Endometrium (tissue), 2 donors: ENCODE measurements around the gene ZNF599.
"Not testable (repeated sequence)": the region's sequence is repeated elsewhere in the genome, so short reads cannot be mapped to it uniquely, and the experiment has no call there.

ENCODE experiments used
- FAIRE-seq: peaks from 2 replicates; lab custom pipeline; 2012; peaks lifted over from hg19 to GRCh38; lab: Jason Lieb, UNC
- donor health status: control.
- donor health status: control.

The ZNF599 gene

DNA sequence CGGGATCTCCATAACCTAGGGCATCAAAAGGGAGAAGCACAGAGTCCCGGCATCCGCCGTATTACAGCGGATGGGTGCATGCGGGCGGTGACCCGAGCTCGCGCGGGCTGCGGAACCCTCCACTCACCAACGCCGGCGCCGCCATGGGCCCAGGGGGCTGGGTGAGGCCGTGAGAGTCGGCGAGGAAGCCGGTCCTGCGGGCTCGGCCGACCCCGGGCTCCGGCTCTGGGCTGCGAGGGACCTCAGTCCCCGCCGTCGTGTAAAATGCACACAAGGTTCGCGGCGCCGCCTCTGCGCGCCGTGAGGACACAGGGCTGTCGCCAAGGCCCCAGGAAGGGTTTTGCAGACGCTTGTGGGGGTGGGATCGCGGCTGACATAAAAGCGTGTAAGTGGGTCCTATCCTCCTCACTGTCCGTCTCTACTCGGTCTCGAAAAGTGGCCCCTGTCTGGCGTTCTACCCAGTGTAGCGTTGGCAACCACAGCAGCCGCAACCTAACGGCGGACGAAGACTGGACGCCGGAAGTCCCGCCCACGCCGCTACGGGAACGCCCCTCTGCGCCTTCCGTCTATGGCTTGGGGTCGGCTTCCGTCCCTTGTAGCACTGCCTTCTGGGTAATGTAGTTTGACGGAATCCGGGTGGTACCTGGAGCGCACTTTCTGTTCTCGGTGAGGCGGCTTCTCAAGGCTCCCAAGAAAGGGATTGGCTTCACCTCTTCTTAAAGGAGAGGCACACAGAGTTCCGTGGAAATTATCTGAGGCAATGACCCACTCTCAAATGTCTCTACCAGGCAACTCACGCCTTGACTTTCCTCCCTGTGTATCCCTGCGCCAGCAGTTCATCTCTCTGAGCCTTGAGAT, at the start of gene ZNF599:
TSS of gene ZNF599 (minus strand) at position 519 of the 858 bp plus-strand sequence. CDS start at position 145, 374 bp downstream.
- peak; percentile 85 for FAIRE-seq

DNA sequence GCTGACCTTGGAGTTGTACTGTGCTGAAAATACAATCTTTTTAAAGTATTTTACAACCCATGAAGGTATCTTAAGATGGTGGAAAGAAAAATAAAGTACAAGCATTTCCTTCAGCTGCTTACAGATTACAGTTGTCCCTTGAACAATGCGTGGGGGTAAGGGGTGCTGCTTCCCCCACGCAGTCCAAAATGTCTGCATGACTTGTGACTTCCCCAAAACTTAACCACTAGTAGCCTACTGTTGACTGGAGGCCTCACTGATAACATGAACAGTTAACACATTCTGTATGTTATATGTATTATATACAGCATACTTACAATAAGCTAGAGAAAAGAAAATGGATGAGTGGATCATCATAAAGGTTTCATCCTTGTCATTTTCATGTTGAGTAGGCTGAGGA, 45.3 kb upstream of the ZNF599 start:
- FAIRE-seq, result no peak

GRCh38 chr19:34816708-34817107, 43.7 kb upstream of the ZNF599 start:
- no peak for FAIRE-seq

DNA sequence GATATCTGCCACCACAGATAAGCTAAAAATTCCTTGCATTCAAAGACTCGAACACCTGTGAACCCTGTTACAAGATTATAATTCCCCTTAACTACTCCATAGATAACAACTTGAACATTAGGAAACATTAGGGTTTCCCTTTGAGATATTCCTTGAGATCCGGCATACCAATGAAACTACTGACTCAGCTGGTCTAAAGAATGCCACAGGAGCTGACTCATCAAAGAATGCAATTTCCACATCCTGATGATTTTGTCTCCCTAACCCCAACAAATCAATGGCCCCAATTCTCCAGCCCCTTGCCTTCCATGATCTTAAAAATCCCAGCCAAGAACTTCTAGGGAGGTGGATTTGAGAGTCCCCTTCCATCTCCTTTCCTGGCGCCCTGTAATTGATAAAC, 35.6 kb upstream of the ZNF599 start:
- no peak for FAIRE-seq

- no peak for FAIRE-seq
These were observed 34.2 kb upstream of the ZNF599 start for GRCh38 chr19:34806976-34807860.

GRCh38 chr19:34804115-34804514, 31.1 kb upstream of the ZNF599 start:
- no peak for FAIRE-seq

DNA sequence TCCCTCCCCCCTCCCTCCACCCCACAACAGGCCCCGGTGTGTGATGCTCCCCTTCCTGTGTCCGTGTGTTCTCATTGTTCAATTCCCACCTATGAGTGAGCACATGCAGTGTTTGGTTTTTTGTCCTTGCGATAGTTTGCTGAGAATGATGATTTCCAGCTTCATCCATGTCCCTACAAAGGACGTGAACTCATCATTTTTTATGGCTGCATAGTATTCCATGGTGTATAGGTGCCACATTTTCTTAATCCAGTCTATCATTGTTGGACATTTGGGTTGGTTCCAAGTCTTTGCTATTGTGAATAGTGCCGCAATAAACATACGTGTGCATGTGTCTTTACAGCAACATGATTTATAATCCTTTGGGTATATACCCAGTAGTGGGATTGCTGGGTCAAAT, 23.9 kb upstream of the ZNF599 start:
- not testable (repeated sequence) for FAIRE-seq

DNA sequence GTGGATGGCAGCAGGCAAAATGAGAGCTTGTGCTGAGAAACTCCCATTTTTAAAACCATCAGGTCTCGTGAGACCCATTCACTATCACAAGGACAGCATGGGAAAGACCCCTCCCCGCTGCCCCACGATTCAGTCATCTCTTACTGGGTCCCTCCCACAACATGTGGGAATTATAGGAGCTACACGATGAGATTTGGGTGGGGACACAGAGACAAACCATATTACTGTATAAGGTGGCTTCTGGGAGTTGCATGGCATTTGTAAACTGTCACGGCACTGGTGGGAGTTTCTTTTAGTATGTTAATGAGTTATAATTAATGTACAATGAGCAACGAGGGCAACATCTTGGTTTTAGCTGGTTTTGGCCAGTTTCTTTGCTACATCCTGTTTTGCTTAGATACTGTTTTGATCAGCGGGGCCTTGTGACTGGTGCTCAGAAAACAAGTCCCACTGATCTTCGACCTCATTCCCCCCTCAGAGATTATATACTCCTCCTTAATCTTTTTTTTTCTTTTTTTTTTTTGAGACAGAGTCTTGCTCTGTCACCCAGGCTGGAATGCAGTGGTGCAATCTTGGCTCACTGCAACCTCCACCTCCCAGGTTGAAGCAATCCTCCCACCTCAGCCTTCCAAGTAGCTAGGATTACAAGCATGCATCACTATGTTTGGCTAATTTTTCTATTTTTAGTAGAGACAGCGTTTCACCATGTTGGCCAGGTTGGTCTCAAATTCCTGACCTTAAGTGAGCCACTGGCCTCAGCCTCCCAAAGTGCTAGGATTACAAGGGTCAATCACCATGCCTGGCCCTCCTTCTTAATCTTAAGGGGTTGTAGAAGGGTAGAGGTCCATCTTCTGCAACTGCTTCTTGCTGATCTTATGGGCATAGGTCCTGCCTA, 21.3 kb upstream of the ZNF599 start:
- FAIRE-seq, result no peak

DNA sequence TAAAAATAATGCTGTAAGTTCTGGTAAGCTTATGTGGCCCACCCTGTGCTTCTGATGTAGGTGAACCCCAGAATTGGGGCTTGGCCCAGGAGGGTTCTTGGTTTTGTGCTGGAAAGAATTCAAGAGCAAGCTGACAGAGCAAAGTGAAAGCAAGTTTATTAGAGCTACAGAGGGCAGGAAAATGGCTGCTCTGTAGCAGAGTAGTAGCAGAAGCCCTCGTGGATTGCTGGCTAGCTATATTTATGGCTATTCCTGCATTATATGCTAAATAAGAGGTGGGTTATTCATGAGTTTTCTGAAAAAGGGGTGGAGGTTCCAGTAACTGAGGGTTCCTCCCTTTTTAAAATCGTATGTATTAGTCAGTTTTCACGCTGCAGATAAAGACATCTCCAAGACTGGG, 20.6 kb upstream of the ZNF599 start:
- FAIRE-seq, result no peak

GRCh38 chr19:34788074-34788473, 15.1 kb upstream of the ZNF599 start:
- no peak for FAIRE-seq

- FAIRE-seq, result no peak
These were observed 14.2 kb upstream of the ZNF599 start for GRCh38 chr19:34787059-34787824.

- no peak for FAIRE-seq
These were observed 13.2 kb upstream of the ZNF599 start for GRCh38 chr19:34786236-34786635.

- no peak for FAIRE-seq
These were observed 6.6 kb upstream of the ZNF599 start for GRCh38 chr19:34779652-34780051.

DNA sequence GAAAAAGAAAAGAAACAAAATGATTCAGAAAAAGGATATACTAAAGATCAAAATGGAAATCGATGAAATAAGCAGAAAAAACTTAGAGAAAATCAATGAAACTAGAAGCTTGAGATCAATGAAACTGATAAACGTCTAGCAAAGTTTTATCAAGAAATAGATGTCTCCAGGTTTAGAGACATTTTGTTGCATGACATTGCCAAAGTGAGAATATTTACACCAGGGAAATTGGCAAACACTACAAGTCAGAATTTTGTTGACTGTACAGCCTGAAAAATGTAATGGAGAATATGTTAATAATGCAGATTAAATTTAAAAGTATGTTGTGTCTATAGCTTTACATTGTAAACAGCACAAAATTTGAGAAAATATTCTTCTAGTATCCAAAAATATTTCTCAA, 5.3 kb upstream of the ZNF599 start:
- no peak for FAIRE-seq

DNA sequence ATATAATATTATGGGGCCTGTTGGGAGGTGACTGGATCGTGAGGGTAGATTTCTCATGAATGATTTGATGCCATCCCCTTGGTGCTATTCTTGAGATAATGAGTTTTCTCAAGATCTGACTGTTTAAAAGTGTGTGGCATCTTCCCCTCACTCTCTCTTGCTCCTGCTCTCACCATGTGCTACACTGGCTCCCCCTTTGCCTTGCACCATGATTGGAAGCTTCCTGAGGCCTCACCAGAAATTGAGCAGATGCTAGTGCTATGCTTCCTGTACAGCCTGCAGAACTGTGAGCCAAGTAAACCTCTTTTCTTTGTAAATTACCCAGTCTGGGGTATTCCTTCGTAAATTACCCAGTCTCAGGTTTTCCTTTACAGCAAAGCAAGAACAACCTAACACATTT, 1.8 kb upstream of the ZNF599 start:
- no peak for FAIRE-seq

DNA sequence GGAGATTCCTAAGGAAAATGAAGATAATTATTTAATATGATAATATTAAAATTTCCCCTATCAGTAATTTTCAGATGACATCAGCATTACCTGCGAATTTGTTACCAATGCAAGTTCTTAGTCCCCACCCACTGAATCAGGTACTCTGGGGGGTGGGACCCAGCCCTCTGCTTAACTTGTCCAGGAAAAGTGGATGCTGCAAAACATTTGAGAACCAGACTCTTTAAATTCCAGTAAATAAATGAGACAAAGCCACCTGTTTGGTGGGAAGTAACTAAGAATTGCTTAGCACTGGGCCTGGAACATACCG, 495 bp upstream of the ZNF599 start:
- no peak for FAIRE-seq

DNA sequence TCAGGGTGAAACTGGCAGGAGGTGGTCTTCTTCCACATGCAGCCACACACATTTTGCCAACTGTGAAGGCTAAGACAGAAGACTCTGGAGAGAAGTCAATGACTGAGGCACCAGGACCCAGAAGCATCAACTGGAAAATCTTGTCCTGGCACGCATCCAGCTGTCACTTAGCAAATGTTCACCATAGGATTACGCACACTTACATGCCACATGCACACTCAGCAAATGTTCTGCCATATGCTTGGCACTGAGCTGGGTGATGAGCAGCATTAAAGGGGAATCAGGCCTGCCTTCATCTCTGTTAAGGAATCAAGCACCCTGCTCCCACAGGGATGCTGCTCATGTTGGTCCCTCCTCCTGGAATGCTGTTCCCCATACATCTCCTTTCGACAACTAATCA, 5.1 kb downstream of the ZNF599 start:
- FAIRE-seq, result no peak

DNA sequence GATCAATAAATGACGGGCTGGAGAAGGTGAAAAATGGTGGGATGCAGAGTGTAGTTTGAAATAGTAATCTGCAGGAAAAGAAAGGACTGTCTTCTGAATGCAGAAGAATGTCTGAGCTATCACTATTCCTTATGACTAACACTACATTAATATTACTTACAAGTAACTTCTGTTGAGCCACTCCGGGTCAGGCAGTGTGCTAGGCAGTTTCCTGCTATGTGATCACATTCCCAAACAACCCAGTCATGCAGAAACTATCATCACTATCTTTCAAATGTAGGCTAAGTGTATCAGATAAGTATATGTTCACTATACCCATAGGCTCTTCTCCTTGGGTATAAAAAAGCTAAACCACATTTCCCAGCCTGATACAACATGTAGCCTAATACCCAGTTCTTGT, 6.6 kb downstream of the ZNF599 start:
- no peak for FAIRE-seq

- no peak for FAIRE-seq
These were observed 13.6 kb downstream of the ZNF599 start for GRCh38 chr19:34759218-34759917.

- FAIRE-seq, result no peak
These were observed 15.6 kb downstream of the ZNF599 start for GRCh38 chr19:34757441-34757840.
